Fibroblast of mammary gland (primary cell): Measurements from ENCODE around the gene GNPTG.
"Not testable (repeated sequence)": the region's sequence is repeated elsewhere in the genome, so short reads cannot be mapped to it uniquely, and the experiment has no call there.

ENCODE experiments used
- DNase-seq: peaks from one replicate; pipeline ENCODE4 v3.0.0-alpha.2; 2010; ENCODE audit warnings: low read depth
- H3K4me3 ChIP-seq: 2 replicates; pipeline ENCODE4 v1.5.1; 2011; ENCODE audit warnings: low read depth, mild to moderate bottlenecking, low read length, moderate library complexity; ENCODE audit not compliant: control insufficient read depth
- TF ChIP-seq, protein P1 (sequence below): conservative IDR thresholded peaks from 2 replicates; pipeline ENCODE4 v1.5.1; 2011; ENCODE audit warnings: low read depth, low read length, inconsistent platforms; ENCODE audit not compliant: control insufficient read depth, insufficient read depth

Gene GNPTG

DNA sequence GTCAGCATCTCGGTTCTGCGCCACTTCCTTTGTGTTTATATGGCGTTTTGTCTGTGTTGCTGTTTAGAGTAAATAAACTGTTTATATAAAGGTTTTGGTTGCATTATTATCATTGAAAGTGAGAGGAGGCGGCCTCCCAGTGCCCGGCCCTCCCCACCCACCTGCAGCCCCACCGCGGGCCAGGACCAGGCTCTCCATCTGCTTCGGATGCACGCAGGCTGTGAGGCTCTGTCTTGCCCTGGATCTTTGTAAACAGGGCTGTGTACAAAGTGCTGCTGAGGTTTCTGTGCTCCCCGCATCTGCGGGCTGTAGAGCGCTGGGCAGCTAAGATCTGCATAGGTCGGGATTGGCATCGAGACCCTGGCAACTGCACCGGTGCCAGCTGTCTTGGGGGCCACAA lies 26.5 kb upstream of the GNPTG start:
- TF ChIP-seq, protein P1, sequence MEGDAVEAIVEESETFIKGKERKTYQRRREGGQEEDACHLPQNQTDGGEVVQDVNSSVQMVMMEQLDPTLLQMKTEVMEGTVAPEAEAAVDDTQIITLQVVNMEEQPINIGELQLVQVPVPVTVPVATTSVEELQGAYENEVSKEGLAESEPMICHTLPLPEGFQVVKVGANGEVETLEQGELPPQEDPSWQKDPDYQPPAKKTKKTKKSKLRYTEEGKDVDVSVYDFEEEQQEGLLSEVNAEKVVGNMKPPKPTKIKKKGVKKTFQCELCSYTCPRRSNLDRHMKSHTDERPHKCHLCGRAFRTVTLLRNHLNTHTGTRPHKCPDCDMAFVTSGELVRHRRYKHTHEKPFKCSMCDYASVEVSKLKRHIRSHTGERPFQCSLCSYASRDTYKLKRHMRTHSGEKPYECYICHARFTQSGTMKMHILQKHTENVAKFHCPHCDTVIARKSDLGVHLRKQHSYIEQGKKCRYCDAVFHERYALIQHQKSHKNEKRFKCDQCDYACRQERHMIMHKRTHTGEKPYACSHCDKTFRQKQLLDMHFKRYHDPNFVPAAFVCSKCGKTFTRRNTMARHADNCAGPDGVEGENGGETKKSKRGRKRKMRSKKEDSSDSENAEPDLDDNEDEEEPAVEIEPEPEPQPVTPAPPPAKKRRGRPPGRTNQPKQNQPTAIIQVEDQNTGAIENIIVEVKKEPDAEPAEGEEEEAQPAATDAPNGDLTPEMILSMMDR, result no peak
- no peak for DNase-seq
- no peak overlapping the region for H3K4me3 ChIP-seq

DNA sequence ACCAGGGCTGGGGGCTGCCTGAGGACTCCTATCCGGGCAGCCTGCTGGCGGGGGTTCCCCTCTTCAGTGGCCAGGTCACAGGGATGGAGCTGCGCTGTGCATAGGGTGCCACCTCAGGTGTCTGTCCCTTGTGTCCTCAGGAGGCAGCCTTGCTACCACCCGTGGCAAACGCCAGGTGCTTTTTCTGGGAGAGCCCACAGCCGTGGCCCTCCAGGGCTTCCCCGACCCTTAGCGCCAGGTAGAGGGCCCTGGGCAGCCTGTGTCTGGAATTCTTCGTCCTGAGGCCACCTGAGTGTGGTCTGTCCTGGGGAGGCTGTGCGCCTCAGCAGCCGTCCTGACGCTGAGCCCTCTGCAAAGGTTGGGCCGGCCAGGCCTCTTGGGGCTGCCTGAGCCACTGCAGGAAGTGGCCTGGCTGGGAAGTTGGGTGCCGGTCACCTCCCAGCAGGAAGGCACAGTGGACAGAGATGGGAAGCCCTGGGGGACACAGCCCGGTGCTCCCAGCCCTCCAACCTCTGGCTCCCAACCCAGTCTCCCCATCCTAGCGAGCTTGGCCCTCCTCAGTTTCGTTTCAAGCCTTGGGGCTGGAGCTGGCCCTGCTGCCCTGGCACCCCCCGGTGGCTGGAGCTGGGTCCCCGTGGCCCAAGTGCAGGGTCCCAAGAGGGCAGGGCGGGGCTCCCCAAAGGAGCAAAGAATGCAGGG lies 25.9 kb upstream of the GNPTG start:
- H3K4me3 ChIP-seq, result no peak overlapping the region
- DNase-seq, result no peak
- TF ChIP-seq, protein P1, result no peak

DNA sequence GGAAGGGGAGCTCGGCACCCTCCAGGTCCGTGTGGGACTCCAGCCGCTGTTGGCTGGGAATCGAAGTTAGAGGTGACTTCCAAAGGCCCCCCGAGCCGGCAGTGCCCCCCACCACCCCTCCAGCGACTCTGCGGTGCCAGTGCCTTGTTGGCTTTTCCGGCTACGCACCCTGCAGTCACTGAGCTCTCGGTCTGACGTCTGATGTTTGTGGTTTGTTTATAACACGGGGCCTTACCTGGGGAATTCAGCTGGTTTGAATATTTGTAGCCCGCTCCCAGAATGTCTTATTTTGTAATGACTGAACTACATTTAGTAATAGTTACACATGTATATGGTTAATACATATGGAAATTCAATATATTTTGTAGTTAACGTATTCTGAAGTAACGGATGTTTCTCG lies 25.3 kb upstream of the GNPTG start:
- no peak overlapping the region for H3K4me3 ChIP-seq
- DNase-seq, result no peak
- TF ChIP-seq, protein P1, result no peak

DNA sequence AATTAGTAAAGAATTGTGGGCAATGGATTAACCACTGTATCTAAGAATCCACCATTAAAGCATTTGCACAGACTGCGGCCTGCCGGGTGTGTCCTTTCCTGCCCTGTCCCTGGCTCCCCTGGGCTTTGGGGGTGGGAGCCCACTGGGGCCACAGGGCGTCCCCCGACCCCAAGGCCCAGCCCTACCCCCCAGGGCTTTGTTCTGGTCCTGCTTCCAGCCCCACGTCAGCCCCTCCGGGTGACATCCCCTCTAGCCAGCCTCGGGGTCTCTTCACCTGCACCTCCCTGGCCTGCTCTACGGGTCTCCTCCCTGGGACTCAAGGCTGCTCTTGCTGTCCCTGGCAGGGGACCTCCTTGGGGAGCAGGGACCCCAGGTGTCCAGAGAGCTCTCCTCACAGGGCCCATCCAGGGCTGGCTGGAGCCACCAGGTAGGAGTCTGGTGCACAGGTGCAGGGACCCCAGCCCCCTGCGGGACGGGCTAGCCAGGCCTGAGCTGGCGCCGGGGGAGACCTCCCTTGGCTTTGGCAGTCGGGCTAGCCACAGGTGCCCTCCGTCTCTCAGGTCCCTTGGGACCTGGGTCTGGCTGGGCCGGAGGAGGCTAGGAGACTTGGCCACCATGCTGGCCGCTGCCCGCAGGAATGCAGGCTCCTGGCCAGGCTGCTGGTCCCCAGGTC lies 24.6 kb upstream of the GNPTG start:
- no peak overlapping the region for H3K4me3 ChIP-seq
- DNase-seq, result no peak
- TF ChIP-seq, protein P1, result no peak

DNA sequence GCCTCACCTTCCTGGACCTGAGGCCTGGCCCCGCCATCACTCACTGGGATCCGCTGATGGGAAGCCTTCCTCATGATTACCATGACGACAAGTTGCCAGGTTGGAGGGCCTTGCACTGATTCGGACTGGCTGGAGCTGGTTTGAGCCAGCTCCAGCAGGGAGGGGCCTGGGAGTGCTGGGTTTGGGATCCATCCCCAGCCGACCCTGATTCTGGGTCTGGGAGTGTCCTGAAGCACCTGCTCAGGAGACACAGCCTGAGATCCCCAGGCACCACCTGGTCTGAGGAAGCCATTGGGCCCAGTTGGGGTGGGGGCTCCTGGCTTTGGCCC lies 24.1 kb upstream of the GNPTG start:
- TF ChIP-seq, protein P1, result no peak
- DNase-seq, result no peak
- no peak overlapping the region for H3K4me3 ChIP-seq

DNA sequence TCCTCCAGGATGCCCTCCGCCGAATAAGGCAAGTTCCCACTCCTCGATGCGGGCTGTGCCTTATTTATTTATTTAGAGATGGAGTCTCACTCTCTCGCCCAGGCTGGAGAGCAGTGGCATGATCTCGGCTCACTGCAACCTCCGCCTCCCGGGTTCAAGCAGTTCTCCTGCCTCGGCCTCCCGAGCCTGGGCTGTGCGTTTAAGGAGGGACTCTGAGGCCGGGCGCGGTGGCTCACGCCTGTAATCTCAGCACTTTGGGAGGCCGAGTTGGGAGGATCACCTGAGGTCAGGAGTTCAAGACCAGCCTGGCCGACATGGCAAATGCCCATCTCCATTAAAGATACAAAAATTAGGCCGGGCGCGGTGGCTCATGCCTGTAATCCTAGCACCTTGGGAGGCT lies 23.6 kb upstream of the GNPTG start:
- H3K4me3 ChIP-seq, DNase-seq: not testable (repeated sequence)

DNA sequence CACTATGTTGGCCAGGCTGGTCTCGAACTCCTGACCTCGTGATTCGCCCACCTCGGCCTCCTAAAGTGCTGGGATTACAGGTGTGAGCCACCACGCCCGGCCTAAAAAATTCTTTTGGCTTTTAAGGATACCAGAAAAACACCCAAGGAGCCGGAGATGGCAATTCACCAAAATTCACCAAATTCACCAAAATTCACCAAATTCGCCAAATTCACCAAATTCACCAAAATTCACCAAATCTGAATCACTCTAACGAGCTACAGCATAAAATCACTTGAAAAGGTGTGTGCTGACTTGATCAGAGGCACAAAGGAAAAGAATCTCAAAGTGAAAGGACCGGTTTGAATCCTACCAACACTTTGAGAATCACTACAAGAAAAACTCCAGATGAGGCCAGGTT lies 22.8 kb upstream of the GNPTG start:
- DNase-seq, H3K4me3 ChIP-seq: not testable (repeated sequence)

DNA sequence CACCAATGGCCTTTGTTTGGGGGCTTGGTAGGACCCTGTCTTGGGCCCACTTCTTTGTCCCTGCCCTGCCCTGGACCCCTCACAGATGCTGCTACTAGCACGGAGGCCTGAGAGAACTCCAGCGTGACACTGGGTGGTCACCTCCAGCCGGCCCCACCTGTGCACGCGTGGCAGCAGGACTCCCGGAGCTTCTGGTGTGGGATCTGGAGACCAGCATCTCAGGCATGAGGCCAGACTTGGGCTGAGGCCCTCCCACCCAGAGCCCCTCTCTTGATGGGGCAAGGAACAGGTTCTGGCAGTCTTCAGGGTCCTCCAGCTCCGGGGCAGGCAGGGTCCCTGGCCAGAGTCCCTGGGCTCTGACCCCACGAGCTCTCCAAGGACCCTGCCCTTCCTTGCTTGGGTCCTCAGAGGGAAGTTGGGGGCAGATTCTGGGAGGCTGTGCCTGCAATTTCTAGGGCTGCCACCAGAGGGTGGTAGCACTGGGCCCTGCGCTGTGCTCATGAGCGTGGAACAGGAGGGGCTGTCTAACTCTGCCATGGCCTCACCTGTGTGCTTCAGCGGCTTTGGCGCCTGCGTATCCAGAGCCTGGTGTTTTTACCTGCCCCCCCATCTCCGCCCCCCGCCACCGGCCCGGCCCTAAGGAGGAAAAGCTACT lies 21.3 kb upstream of the GNPTG start:
- DNase-seq, result no peak
- H3K4me3 ChIP-seq, result no peak overlapping the region
- TF ChIP-seq, protein P1, result peak; percentile 56
